ENCODE data around the gene KLHDC3.

The KLHDC3 gene, protein sequence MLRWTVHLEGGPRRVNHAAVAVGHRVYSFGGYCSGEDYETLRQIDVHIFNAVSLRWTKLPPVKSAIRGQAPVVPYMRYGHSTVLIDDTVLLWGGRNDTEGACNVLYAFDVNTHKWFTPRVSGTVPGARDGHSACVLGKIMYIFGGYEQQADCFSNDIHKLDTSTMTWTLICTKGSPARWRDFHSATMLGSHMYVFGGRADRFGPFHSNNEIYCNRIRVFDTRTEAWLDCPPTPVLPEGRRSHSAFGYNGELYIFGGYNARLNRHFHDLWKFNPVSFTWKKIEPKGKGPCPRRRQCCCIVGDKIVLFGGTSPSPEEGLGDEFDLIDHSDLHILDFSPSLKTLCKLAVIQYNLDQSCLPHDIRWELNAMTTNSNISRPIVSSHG

DNA sequence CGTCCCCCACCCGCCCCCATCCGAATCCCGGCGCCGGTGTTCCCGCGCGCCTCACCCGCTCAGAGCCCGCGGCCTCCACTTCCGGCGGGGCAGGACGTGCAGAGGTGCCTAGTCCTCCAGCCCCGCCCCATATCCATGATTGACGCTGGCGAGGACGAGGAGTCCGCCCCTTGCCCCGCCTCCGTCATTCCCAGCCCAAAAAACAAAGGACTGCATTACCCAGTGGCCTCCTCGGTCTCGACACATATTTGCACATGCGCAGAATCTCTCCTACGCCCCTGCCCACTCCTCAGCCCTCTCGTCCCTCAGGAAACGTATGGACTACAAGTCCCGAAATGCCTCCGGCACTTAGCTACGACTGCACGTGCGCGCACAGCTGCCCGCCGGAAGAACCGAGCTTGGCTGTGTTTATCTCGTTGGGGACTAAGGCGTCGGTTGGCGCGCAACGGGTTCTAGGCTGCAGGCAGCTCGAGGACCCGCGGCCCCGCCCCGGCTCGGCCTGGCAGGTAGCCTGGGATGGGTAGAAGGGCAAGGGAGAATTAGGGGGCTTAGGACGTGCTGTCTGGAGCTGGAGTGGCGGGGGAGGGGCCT, at the start of gene KLHDC3, which contains the start of gene MEA1:
Gene KLHDC3, plus strand, starts transcription at position 407 of the 591 bp plus-strand sequence. CDS start 2,944 bp downstream, outside the sequence.
Gene MEA1, minus strand, starts transcription at position 104 of the 591 bp plus-strand sequence. CDS start 133 bp downstream, outside the sequence.
- DNase-seq = peak; percentile 100

DNA sequence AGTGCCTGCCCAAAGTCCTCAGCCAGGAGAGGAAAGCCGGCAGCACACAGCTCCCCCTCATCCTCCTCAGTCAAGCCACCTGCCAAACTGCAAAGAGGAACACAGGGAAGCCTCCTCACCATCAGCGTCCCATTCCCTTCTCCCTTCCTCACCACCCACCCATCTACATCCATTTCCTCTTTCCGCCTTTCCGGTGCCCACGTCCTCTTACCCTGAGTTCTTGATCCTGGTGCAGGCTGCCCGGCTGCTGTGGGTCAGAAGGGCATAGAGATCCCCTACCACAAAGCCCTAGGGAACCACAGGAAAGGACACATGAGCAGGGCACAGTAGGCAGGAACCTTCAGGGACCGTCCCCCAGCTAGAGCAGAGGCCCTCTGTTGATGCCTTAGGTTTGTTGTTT, 47.5 kb upstream of the KLHDC3 start:
- DNase-seq = no peak

DNA sequence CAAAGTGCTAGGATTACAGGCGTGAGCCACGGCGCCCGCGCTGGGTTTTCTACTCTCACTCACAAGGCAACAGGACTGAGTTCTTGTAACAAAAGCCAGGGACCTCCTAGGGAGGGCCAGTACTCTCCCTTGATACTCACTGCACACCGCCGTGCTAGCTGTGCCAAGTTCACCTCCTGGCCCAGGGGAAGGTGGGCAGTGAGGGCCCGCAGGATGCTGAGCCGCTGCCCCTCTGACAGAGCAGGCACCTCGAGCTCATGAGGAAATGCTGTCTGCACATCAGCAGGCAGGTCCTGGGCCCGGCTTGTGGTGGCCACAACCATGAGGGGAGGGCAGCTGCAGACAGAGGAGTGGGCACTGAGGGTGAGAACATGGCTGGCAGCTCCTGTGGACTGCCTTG, 46.8 kb upstream of the KLHDC3 start:
- DNase-seq = no peak

DNA sequence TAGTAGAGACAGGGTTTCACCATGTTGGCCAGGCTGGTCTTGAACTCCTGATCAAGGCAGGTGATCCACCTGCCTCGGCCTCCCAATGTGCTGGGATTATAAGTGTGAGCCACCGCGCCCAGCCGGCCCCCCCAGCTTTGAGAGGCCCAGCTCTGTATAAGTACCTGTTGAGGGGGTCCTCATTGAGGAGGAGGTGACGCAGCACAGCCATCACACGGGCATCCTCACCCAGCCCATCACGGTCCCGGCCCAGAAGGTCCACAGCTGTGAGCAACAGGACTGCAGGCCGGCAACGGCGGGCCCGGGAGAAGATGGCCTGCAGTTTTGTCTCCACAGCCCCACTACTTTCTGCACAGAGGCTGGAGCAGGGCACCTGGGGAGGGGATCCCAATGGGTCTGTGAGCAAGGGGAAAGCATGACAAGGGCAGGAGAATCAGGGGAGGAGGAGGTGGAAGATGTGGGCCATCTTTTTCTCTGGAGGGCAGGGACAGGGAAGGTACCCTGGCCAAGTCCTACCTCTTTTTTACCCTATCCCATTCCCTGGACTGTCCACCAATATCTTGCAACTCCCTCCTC, 45.8 kb upstream of the KLHDC3 start:
- no peak for DNase-seq

DNA sequence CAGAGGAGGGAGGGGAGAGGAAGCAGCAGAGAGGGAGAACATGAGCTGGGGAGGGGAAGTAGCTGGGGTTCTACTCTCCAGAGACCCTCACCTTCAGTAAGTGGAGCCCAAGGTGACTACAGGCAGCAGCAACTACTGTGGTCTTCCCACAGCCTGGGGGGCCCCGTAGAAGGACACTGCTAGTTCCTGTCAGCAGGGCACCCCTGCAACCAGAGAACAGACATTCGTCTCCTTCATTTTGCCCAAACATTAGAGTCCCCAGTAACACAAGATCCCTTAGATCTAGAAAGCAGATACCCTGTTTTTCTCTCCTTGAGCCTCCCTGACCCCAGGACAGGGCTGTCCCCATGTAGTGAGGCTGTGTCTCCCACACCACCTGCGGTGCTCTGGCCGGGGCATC, 45.3 kb upstream of the KLHDC3 start:
- no peak for DNase-seq

DNA sequence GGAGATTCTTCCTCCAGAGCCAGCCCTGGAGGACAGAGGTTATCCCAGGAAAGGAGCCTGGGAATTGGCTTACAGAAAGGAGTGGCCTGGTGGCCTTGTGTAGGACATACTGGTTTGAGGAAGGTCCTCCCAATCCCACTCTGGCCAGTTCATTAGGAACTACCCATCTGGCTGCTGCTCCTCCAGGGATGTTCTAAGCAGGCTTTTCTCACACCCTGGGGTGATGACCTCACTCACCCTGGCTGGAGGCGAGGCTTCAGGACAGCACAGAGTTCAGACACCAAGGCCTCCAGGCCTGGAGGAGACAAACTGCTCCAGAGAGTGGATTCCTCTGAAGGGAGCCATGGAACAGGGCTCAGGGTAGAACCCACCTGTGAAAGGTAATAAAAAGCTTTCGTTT, 44.6 kb upstream of the KLHDC3 start:
- no peak for DNase-seq

DNA sequence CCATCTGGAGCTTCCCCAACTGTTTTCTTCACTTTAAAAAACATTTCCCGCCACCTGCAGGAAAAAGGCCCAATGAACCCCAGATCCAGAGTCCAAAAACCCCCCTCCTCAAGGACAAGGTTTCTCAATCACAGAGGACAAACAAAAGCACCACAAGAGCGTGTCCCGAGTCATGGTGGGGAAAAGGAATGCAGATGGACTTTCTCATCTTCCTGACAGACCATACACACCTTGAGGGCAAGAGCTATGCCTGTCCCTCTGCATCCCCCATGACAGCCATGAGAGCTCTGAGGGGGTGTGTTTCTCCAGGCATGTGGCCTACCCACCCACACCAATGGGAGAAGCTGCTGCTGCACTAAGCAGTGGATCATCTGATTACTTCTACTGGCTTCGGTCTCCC, 44.1 kb upstream of the KLHDC3 start:
- DNase-seq = no peak

DNA sequence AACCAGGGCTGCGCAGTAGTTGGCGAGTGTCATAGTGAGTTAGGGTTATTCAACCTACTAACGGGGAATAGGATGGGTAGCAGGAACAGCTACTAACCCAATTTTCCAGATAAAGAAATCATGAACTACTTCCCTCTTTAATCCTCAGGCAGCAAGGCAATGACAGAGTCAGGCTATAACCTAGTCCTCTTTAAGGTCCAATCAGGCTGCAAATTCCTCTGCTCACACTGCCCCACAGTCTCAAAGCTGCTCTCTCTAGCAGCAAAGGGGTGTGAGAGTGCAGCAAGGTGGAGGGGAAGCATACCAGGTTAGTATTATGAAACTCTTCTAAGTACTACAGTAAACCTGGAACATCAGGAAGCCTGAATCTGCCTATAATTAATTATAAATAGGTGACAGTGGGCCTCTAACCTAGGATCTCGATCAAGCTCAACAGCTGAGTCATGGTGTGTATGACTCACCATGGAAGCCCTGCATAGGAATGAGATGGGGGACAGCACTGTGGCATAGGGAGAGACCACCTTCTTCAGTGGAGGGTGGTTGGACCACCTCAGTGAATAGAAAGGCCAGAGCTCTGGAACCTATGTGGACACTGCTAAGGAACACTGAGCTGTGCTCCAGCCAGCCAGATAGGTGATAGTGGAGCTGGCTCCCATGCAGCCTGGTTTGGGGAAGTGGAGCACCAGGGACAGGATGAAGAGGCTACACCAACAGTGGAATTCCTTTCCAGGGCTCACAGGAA, 43.0 kb upstream of the KLHDC3 start:
- no peak for DNase-seq

DNA sequence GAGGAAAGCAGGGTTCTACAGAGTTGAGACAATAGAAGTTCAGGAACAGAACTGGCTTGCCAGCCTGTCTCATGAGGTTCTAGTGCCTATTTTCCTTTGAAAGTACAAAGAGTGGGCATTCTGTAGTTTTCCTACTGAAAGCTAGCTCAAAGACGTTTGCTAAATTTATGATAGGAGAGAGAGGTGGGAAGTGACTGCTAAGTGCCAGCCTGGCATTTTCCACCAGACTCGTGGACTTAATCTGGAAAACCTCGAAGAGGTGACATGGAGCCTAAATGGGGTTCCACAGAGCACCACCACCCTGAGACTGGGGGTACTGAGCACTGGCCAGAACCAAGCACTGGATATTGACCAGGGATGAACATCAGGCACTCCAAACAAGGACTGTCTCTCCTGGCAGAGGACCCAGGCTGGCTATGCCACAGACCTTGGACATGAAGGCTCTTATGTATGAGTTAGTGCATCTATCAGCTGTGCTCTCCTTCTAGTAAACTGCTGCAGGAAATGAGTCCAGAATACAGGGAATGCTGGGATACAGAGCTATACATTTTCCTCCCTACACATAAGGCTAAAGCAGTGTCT, 42.2 kb upstream of the KLHDC3 start:
- no peak for DNase-seq

DNA sequence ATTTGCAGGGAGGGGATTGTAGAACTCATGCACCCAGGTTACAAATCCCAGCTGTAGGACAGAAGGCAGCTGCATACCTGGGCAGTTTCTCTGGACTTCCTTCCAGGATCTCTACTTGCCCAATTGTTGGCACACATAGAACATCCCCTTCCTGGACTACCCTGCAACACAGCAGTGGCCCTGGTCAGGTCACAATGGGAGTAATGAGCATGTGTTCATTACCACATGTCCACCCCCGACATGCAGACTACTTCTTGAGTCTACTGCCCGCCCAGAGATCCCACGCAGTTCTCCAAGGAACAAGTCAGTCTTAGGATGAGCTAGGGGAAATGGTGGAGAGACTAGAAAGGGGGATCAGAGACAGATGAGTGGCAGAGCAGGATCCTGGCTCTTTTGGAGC, 40.1 kb upstream of the KLHDC3 start:
- DNase-seq = no peak

DNA sequence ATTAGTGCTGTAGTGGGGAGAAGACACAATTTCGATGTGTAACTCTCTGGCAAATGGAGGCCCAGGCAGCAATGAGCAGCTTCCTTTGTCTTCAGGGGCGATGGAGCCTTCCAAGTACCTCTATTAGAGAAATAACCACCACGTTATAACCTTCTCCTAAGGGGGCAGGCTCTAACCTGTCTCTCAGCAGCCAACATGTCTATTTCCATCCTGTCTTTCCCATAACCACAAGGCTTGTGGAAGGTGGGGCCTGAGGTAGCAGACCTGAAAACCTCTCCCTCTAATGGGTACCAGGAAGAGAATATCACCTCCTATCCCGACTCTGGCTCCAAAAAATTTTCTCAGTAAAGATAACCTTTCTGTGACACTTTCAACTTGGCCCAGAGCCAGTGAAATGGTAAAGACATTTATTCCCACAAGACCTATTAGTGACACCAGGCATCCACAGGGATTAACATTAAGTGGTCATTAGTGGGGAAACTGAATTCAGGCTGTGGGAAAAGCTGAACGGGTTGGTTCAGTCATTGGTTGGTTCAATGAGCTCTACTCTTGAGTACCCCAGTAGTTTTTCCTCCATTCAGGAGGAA, 39.0 kb upstream of the KLHDC3 start:
- DNase-seq = no peak

DNA sequence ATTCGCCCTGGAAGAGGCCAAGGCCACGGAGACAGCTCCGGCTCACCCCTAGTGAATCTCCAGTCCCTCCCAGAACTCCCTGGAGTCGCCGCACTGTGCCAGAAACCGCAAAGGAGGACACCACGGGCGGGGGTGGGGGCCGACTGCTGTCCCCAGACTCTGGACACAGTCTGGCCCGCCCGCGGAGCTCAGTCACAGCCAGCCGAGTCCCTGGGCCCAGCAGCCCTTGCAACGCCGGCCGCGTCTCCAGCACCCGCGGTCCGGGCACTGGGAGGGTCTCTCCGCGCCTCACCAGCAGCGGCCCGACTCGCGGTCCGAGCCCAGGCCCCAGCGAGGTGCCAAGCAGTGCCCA, 35.6 kb upstream of the KLHDC3 start:
- no peak for DNase-seq

DNA sequence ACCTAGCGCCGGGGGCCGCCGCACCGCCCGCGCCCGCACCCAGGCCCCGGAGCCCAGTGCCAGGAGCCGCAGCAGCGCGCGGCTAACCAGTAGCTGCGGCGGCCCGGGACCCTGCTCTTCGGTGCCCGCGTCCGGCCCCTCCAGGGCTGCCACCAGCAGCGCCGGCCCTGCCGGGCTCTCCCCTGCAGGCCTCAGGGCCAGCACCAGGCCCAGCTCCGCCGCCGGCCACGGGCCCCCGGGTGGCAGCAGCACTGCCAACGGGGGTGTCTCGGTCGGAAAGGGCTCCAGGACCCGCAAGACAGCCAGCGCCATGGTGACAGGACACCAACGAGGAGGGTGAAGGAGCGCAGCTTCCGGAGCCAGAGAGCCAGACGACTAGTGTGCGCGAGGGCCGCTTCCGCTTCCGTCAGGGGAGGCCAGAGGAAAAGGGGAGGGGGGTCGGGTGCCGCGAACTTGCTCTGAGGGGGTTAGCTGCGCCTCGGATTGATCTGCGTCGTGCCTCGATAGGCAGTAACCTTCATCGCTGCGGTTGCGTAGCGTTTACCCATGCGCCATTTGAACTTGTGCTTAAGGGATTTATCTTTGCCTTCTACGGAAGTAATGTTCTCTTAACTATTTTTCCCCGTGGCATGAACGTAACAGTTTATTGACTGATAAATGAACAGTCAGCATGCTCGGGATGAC, 35.1 kb upstream of the KLHDC3 start, which contains the start of gene PEX6:
Gene PEX6, minus strand, starts transcription at position 343 of the 684 bp plus-strand sequence. Its CDS starts 31 bp downstream, at position 312.
- peak; percentile 56 for DNase-seq

DNA sequence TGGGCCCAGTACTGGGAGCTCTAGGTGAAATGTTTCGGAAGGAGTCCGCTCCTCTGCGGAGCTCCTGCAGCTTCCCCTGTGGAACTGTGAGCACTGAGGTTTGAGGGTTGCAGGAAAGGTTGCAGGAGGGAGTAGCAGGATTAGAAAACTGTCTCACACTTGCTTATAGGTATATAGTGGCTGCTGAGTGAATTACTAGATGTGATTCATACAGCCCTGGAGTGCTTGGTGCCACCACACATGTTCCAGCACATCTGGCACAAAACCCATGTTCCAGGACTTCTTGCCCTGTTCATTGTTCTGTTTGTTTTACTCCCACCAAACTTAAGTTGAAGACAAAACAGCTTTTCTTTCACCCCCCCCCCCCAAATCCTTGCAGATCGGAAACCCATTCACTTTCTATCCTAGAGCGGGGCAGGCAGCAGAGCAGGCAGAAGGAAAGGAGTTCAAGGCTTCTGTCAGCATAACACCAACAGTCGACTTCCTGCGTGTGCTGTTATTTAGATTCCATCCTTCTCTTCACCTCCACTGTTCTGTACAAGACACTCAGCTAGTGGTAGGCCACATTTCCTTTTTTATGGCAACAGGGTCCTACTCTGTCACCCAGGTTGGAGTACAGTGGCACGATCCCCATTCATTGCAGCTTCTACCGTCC, 34.4 kb upstream of the KLHDC3 start:
- peak; percentile 53 for DNase-seq

DNA sequence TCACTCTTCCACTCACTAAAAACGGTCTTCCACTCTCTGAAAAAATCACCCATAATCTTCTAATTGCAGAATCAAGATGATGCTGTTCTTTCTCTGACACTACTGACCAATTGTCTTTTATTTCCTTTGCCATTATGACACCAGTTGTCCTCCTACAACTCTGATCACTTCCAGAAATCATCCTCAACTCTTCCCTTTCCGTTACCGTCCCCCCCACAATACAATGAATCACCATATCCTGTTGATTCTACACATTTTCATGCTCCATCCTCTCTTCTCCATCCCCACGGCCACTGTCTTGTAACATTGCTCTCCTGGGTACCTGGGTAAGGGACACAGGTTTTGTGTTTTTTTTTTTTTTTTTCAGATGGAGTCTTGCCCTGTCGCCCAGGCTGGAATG, 32.2 kb upstream of the KLHDC3 start:
- no peak for DNase-seq

DNA sequence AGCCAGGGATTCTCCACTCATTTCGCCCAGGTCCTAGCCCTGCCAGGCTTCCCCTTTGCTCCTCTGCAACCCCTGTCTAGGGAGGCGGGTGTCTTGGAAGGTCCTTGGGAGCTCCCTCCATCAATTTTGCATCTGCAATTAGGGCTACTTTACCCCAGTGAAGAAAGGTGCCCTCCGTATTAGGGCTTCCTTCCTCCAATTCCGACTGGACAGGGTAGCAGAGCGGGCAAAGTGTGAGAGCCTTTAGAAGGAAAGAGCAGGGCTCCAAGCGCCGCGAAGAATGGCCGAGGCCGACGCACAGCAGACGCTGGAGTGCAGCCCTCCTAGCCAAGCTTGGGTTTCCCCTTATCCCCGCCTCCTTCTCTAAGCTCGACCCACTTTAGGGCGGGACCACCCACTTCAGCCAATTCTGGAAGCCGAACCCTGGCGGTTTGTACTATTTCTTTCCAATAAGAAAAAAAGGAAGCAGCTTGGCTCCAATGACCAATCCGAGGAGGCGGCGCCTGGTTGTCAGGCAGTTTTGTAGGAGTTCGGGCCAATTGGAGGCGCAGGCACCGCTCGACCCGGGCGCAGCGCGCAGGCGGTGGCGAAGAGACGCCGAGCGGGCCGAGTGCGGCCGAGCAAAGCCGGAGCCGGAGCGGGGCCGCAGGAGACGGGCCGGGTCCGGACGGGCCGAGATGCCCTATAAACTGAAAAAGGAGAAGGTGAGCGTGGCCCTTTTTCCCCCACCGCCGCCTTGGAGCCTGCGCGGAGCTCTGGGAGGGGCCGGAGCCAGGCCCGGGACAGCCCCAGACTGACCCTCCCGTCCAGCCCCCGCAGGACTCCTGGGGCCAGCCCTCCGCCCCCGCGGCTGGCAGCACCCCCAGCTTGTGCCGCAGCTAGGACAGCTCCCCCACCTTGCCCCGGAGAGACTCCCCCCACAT, 29.8 kb upstream of the KLHDC3 start, which contains the start of gene PPP2R5D:
Gene PPP2R5D, plus strand, starts transcription at position 570 of the 923 bp plus-strand sequence. Its CDS starts 108 bp downstream, at position 678.
- peak; percentile 99 for DNase-seq

DNA sequence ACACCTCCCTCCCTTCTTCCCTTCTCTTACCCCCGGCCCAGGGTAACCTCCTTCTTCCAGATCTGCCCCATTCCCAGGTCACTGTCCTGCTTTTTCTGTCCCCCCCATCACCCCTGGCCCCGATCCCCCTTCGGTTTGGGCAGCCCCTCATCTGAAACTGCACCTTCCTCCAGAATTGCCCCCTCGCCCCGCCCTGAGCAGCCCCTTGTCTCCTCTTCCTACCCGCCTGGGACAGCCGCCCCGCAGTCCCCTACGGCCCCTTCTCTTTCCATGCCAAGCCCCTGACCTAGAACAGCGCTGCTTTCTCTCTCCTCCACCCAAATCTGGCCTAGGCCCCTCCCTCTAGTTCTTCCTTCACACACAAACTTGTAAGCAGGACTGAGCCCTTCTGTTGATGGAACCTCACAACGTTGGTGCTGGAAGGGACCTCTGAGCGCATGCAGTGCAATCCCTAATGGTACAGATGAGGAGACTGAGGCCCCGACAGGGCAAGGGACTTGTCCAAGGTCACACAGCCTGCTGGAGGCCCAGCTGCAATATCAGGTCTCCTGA, 29.0 kb upstream of the KLHDC3 start:
- DNase-seq = no peak

DNA sequence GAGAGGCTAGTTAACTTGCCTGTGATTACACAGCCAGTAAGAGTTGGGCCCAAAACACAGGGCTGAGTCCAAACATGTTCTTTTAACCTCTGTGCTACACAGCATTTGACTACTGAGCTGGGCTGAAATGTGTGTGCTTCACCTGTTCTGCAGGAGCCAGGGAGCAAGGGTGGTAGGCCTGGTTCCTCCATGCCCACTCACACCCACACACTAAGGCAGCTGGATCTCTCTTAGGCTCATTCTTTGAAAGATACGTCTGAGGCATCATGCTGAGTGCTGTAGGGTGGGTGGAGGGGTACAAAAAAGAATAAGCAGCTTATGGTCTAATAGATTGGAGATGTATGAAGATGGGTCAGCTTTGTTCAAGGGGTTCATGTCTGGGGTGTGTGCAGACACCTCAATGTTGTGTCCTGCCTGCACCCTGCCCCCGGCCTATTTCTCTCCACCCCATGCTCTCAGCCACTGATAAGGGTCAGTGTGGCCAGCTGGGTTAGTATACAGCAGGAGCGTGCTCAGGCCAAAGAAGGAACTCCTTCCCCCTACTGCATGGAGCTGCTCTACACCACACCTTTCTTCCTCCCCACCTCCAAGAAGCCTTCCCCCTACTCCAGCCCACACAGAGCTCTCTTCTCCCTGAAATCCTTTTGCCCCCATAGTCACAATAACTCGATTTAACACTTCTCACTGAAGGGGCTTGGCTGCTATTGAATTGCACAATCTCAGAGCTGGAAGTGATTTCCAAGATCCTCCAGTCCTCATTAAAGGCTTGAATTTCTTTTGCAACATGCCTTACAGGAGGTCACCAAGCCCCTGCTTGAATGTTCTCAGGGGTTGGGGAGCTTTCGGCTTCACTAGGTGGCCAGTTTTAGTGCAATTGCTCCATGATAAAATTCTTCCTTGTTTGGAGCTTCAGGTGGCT, 26.3 kb upstream of the KLHDC3 start:
- DNase-seq = no peak

Data from kidney glomerular epithelial cell (primary cell).